ENCODE results near the gene S1PR4.
"Not testable (repeated sequence)": the region's sequence is repeated elsewhere in the genome, so short reads cannot be mapped to it uniquely, and the experiment has no call there.

S1PR4 gene

DNA sequence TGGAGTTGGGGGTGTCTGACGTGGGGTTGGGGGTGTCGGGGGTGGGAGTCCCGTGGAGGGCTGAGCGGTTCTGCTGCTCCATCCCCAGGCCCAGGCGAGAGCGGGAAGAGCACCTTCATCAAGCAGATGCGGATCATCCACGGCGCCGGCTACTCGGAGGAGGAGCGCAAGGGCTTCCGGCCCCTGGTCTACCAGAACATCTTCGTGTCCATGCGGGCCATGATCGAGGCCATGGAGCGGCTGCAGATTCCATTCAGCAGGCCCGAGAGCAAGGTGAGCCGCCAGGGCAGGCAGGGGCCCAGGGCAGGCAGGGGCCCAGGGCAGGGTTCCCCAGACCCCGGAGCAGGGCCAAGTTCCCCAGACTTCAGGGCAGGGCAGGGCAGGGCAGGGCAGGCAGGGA, 30.1 kb upstream of the S1PR4 start:
- Mint-ChIP-seq H3K27me3 (no peaks in the 10 kb centered on the region), H3K4me3 (no peak overlapping the region), H3K27ac (no peak overlapping the region), H3K4me1 (peaks cover 18% of the 10 kb centered on the region), H3K9me3 (no peaks in the 10 kb centered on the region)
- ATAC-seq (no peak), DNase-seq (no peak)

DNA sequence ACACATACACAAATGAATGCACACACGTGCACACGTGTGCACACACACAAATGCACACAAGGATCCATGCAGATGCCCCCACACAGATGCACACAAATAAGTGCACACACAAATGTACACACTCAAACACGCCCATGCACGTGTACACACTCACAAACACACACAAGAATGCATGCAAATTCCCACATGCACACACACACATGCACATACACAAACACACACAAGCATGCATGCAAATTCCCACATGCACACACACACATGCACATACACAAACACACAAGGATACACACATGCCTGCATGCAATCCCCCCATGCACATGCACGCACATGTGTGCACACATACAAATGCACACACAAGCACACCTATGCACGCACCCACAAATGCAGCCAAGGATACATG, 29.5 kb upstream of the S1PR4 start:
- peaks cover 18% of the 10 kb centered on the region for H3K4me1 Mint-ChIP-seq
- H3K27ac Mint-ChIP-seq, result peak overlapping the region in 1 of 2 donors; percentile 36
- DNase-seq (no peak), ATAC-seq (no peak)
- no peak overlapping the region for H3K4me3 Mint-ChIP-seq
- H3K27me3 Mint-ChIP-seq, result no peaks in the 10 kb centered on the region
- H3K9me3 Mint-ChIP-seq, result no peaks in the 10 kb centered on the region

- no peaks in the 10 kb centered on the region for H3K27me3 Mint-ChIP-seq
- H3K4me1 Mint-ChIP-seq, result peaks cover 18% of the 10 kb centered on the region
- no peak for DNase-seq
- no peaks in the 10 kb centered on the region for H3K9me3 Mint-ChIP-seq
- no peak overlapping the region for H3K4me3 Mint-ChIP-seq
- peak overlapping the region in 1 of 2 donors; percentile 38 for H3K27ac Mint-ChIP-seq
- no peak for ATAC-seq
Measured at GRCh38 chr19:3149526-3150505, 28.8 kb upstream of the S1PR4 start.

GRCh38 chr19:3150739-3151329, 27.7 kb upstream of the S1PR4 start:
- no peaks in the 10 kb centered on the region for H3K9me3 Mint-ChIP-seq
- no peak for ATAC-seq

GRCh38 chr19:3151563-3152418, 26.8 kb upstream of the S1PR4 start:
- no peak overlapping the region for H3K27ac Mint-ChIP-seq
- DNase-seq, result no peak
- ATAC-seq, result no peak
- H3K27me3 Mint-ChIP-seq, result no peaks in the 10 kb centered on the region
- no peaks in the 10 kb centered on the region for H3K9me3 Mint-ChIP-seq
- no peak overlapping the region for H3K4me3 Mint-ChIP-seq
- peaks cover 12% of the 10 kb centered on the region for H3K4me1 Mint-ChIP-seq

More at GRCh38 chr19:3150739-3151329, 27.7 kb upstream of the S1PR4 start:
- no peaks in the 10 kb centered on the region for H3K27me3 Mint-ChIP-seq
- H3K27ac Mint-ChIP-seq, result no peak overlapping the region
- peaks cover 18% of the 10 kb centered on the region for H3K4me1 Mint-ChIP-seq
- no peak overlapping the region for H3K4me3 Mint-ChIP-seq
- no peak for DNase-seq

DNA sequence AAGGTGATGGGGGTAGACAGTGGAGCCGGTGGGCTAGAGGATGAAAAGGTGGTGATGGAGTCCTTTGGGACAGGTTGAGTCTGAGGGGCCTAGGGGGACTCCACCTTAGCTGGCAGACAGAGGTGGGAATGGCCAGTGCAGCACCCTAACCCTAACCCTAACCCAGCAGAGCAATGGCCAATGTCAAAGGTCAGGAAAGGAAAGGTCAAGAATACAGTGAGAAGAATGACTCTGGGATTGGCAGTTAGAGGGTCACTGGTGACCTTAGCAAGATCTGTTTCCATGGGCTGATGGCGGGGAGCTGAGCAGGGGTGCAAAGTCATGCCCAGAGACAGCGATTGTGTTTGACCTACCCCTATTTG, 26.2 kb upstream of the S1PR4 start:
- no peaks in the 10 kb centered on the region for H3K27me3 Mint-ChIP-seq
- peaks cover 9% of the 10 kb centered on the region for H3K4me1 Mint-ChIP-seq
- no peak overlapping the region for H3K4me3 Mint-ChIP-seq
- no peak for DNase-seq
- H3K27ac Mint-ChIP-seq, result no peak overlapping the region
- H3K9me3 Mint-ChIP-seq, result no peaks in the 10 kb centered on the region
- ATAC-seq, result no peak

DNA sequence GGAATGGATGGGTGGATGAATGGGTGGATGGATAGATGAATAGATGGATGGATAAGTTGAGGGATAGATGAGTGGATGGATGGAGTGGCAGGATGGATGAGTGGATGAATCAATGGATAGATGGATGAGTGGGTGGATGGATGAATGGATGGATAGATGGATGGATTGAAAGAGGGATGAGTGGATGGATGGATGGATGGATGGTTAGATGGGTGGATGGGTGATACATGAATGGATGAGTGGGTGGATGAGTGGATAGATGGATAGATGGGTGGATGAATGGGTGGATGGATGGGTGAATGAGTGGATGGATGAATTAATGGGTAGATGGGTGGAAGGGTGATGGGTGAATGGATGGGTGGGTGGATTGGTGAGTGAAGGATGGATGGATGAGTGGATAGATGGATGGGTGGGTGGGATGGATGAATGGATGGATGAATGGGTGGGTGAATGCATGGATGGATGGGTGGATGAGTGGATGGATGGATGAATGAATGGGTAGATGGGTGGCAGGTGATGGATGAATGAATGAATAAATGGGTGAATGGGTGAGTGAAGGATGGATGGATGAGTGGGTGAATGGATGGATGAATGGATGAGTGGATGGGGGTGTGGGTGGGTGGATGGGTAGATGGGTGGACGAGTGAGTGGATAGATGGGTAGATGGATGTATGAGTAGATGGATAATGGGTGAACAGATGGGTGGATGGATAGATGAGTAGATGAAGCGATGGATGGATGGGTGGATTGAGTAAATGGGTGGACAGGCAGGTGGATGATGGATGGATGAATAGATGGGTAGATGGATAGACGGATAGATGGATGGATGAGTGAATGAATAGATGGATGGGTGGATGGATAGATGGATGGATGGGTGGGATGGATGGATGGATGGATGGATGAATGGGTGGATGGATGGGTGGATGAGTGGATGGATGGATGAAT, 25.0 kb upstream of the S1PR4 start:
- Mint-ChIP-seq H3K27me3 (no peaks in the 10 kb centered on the region), H3K4me1 (peaks cover 9% of the 10 kb centered on the region), H3K4me3 (no peak overlapping the region), H3K27ac (no peak overlapping the region), H3K9me3 (no peaks in the 10 kb centered on the region)
- no peak for ATAC-seq
- DNase-seq, result no peak

DNA sequence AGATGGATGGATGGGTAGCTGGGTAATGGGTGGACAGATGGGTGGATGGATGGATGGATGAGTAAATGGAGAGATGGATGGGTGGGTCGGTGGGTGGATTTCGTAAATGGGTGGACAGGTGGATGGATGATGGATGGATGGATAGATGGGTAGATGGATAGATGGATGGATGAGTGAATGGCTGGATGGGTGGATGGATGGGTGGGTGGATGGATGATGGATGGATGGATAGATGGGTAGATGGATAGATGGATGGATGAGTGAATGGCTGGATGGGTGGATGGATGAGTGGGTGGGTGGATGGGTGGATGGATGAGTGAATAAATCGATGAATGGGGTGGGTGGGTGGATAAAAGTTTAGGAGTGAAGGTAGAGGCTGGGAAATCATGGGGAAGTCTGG, 24.1 kb upstream of the S1PR4 start:
- not testable (repeated sequence) for H3K9me3 Mint-ChIP-seq, H3K4me3 Mint-ChIP-seq, DNase-seq, H3K27me3 Mint-ChIP-seq, H3K4me1 Mint-ChIP-seq, ATAC-seq, H3K27ac Mint-ChIP-seq

GRCh38 chr19:3154957-3155736, 23.4 kb upstream of the S1PR4 start:
- peak overlapping the region in 1 of 2 donors; percentile 45 for H3K27ac Mint-ChIP-seq
- peaks cover 2 to 3% of the 10 kb centered on the region in 2 donors for H3K9me3 Mint-ChIP-seq
- no peaks in the 10 kb centered on the region for H3K27me3 Mint-ChIP-seq
- peak; percentile 97 for ATAC-seq
- DNase-seq, result peak; percentile 33 to 87
- H3K4me1 Mint-ChIP-seq, result no peaks in the 10 kb centered on the region
- H3K4me3 Mint-ChIP-seq, result no peak overlapping the region

GRCh38 chr19:3157096-3157845, 21.3 kb upstream of the S1PR4 start:
- peaks cover 4 to 7% of the 10 kb centered on the region in 2 donors for H3K9me3 Mint-ChIP-seq
- no peaks in the 10 kb centered on the region for H3K27me3 Mint-ChIP-seq
- ATAC-seq (no peak), DNase-seq (no peak)
- H3K4me1 Mint-ChIP-seq, result peaks cover 7% of the 10 kb centered on the region
- no peak overlapping the region for H3K27ac Mint-ChIP-seq
- no peak overlapping the region for H3K4me3 Mint-ChIP-seq

DNA sequence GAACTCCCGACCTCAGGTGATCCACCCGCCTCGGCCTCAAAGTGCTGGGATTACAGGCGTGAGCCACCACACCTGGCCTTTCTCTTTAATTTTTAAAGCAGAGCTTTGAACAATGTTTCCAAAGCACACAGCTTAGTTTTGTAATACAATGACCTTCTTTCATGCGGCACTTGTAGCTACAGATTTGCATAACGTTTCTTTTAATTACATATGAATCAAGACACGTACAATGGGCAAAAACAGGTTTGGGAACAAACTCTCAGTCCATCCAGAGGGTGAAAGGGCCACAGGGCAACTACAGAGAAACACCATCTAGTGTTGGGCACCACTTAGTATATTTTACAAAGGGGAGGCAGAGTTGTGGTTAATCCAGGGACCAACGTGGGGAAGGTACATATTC, 19.0 kb upstream of the S1PR4 start:
- Mint-ChIP-seq H3K27ac (no peak overlapping the region), H3K9me3 (peaks cover 4 to 7% of the 10 kb centered on the region in 2 donors), H3K4me3 (no peak overlapping the region), H3K4me1 (peaks cover 17% of the 10 kb centered on the region), H3K27me3 (no peaks in the 10 kb centered on the region)
- no peak for ATAC-seq
- DNase-seq, result no peak

GRCh38 chr19:3160219-3160618, 18.4 kb upstream of the S1PR4 start:
- Mint-ChIP-seq H3K4me3 (no peak overlapping the region), H3K27me3 (no peaks in the 10 kb centered on the region), H3K4me1 (peaks cover 19% of the 10 kb centered on the region), H3K9me3 (peaks cover 4 to 7% of the 10 kb centered on the region in 2 donors), H3K27ac (peak overlapping the region; percentile 21 to 28)
- DNase-seq, result no peak
- no peak for ATAC-seq

- Mint-ChIP-seq H3K27ac (no peak overlapping the region), H3K4me3 (no peak overlapping the region), H3K4me1 (peaks cover 26% of the 10 kb centered on the region), H3K9me3 (peaks cover 4 to 7% of the 10 kb centered on the region in 2 donors), H3K27me3 (no peaks in the 10 kb centered on the region)
- DNase-seq (no peak), ATAC-seq (no peak)
Measured at GRCh38 chr19:3161453-3161852, 17.1 kb upstream of the S1PR4 start.

Measured in stimulated activated naive CD8-positive, alpha-beta T cell treated with anti-CD3 and anti-CD28 coated beads, Interleukin-15, amount 100 ng/mL, for 72 hours (primary cell).